ENCODE measurements around the gene KMT2D.
"Not testable (repeated sequence)": the region's sequence is repeated elsewhere in the genome, so short reads cannot be mapped to it uniquely, and the experiment has no call there.

Gene KMT2D

GRCh38 chr12:49064767-49065152 is 4.2 kb upstream of the KMT2D start:
- Histone ChIP-seq H3K27me3 (ENCODE audit: control insufficient read depth in 3 of 3, insufficient read depth in 3 of 3, low read depth in 1 of 3, low read length in 3 of 3) (peaks cover 0 to 7% (median 0%) of the 10 kb centered on the region in 3 experiments), H3K9ac (ENCODE audit: low read depth, low read length, poor library complexity) (peak overlapping the region; percentile 27), H2BK5ac (ENCODE audit: low read length) (no peak overlapping the region), H4K8ac (ENCODE audit: low read depth, low read length) (no peak overlapping the region), H3K4me1 (ENCODE audit: control insufficient read depth in 2 of 2, insufficient read depth in 1 of 2, low read depth in 1 of 2, low read length in 2 of 2) (peaks cover 7 to 11% of the 10 kb centered on the region in 2 donors), H3K14ac (ENCODE audit: low read length) (no peak overlapping the region), H3K23ac (ENCODE audit: low read depth, low read length, poor library complexity) (no peak overlapping the region), H2AK5ac (ENCODE audit: low read depth, low read length) (no peak overlapping the region), H3K36me3 (replicated peaks in 1 of 2; ENCODE audit: control insufficient read depth in 2 of 2, insufficient read depth in 2 of 2, low read length in 2 of 2) (peaks cover 0 to 3% of the 10 kb centered on the region in 2 donors), H3K4me3 (ENCODE audit: low read length in 2 of 2) (no peak overlapping the region), H3K79me1 (ENCODE audit: low read depth, low read length) (no peaks in the 10 kb centered on the region), H3K4me2 (ENCODE audit: insufficient read depth, low read length, poor library complexity, severe bottlenecking) (no peak overlapping the region), H3K9me3 (replicated peaks in 1 of 2; ENCODE audit: control insufficient read depth in 2 of 2, insufficient read depth in 1 of 2, low read depth in 1 of 2, low read length in 2 of 2) (no peaks in the 10 kb centered on the region), H3K4ac (ENCODE audit: low read length) (no peak overlapping the region), H2BK120ac (ENCODE audit: low read depth, low read length) (no peak overlapping the region), H4K91ac (ENCODE audit: low read depth, low read length, poor library complexity) (no peak overlapping the region), H2BK15ac (ENCODE audit: low read length) (no peak overlapping the region), H2AFZ (ENCODE audit: low read length) (no peak overlapping the region), H3K18ac (ENCODE audit: low read length) (no peak overlapping the region), H2BK12ac (ENCODE audit: low read length) (no peak overlapping the region), H3K27ac (replicated peaks; ENCODE audit: low read length) (no peak overlapping the region)
- WGBS, 2 donors (ENCODE audit: extremely low coverage in 2 of 2, insufficient read length in 2 of 2, insufficient replicate concordance in 1 of 2), result no CpG with 5 or more reads among the region's 5 CpGs
- no peak for DNase-seq (ENCODE audit: low spot score)

DNA sequence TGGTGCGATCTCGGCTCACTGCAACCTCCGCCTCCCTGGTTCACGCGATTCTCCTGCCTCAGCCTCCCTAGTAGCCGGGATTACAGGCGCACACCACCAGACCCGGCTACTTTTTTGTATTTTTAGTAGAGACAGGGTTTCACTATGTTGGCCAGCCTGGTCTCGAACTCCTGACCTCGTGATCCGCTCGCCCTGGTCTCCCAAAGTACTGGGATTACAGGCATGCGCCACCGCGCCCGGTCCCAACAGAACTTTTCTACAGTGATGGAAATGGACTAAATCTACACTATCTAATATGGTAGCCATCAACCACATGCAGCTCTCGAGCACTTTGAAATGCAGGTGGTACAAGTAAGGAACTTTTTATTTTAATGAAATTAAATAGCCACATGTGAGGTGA is 1.3 kb upstream of the KMT2D start:
- WGBS, 2 donors (ENCODE audit: extremely low coverage in 2 of 2, insufficient read length in 2 of 2, insufficient replicate concordance in 1 of 2), result no CpG with 5 or more reads among the region's 17 CpGs
- H4K8ac ChIP-seq (ENCODE audit: low read depth, low read length); DNase-seq (ENCODE audit: low spot score); H3K27me3 ChIP-seq (ENCODE audit: control insufficient read depth in 3 of 3, insufficient read depth in 3 of 3, low read depth in 1 of 3, low read length in 3 of 3); H2BK15ac ChIP-seq (ENCODE audit: low read length); H2BK12ac ChIP-seq (ENCODE audit: low read length); H3K4me2 ChIP-seq (ENCODE audit: insufficient read depth, low read length, poor library complexity, severe bottlenecking); H3K9me3 ChIP-seq (replicated peaks in 1 of 2; ENCODE audit: control insufficient read depth in 2 of 2, insufficient read depth in 1 of 2, low read depth in 1 of 2, low read length in 2 of 2); H3K9ac ChIP-seq (ENCODE audit: low read depth, low read length, poor library complexity); H3K23ac ChIP-seq (ENCODE audit: low read depth, low read length, poor library complexity); H3K4ac ChIP-seq (ENCODE audit: low read length); H2BK5ac ChIP-seq (ENCODE audit: low read length); H3K14ac ChIP-seq (ENCODE audit: low read length); H3K4me3 ChIP-seq (ENCODE audit: low read length in 2 of 2); H2BK120ac ChIP-seq (ENCODE audit: low read depth, low read length); H3K27ac ChIP-seq (replicated peaks; ENCODE audit: low read length); H2AK5ac ChIP-seq (ENCODE audit: low read depth, low read length); H4K91ac ChIP-seq (ENCODE audit: low read depth, low read length, poor library complexity); H3K18ac ChIP-seq (ENCODE audit: low read length): not testable (repeated sequence)
- peaks cover 0 to 14% of the 10 kb centered on the region in 2 donors for H3K36me3 ChIP-seq (replicated peaks in 1 of 2; ENCODE audit: control insufficient read depth in 2 of 2, insufficient read depth in 2 of 2, low read length in 2 of 2)
- H2AFZ ChIP-seq (ENCODE audit: low read length), result peak overlapping the region; percentile 99
- H3K4me1 ChIP-seq (ENCODE audit: control insufficient read depth in 2 of 2, insufficient read depth in 1 of 2, low read depth in 1 of 2, low read length in 2 of 2), result peaks cover 22 to 23% of the 10 kb centered on the region in 2 donors
- peaks cover 11% of the 10 kb centered on the region for H3K79me1 ChIP-seq (ENCODE audit: low read depth, low read length)

GRCh38 chr12:49061157-49061650 is 610 bp upstream of the KMT2D start:
- no peak overlapping the region for H2BK120ac ChIP-seq (ENCODE audit: low read depth, low read length)
- H3K9me3 ChIP-seq (replicated peaks in 1 of 2; ENCODE audit: control insufficient read depth in 2 of 2, insufficient read depth in 1 of 2, low read depth in 1 of 2, low read length in 2 of 2), result no peaks in the 10 kb centered on the region
- no CpG with 5 or more reads among the region's 16 CpGs for WGBS, 2 donors (ENCODE audit: extremely low coverage in 2 of 2, insufficient read length in 2 of 2, insufficient replicate concordance in 1 of 2)
- no peak overlapping the region for H2BK12ac ChIP-seq (ENCODE audit: low read length)
- H3K4me1 ChIP-seq (ENCODE audit: control insufficient read depth in 2 of 2, insufficient read depth in 1 of 2, low read depth in 1 of 2, low read length in 2 of 2), result peaks cover 26 to 31% of the 10 kb centered on the region in 2 donors
- DNase-seq (ENCODE audit: low spot score), result no peak
- H2BK15ac ChIP-seq (ENCODE audit: low read length), result no peak overlapping the region
- peak overlapping the region; percentile 75 for H3K23ac ChIP-seq (ENCODE audit: low read depth, low read length, poor library complexity)
- H2AFZ ChIP-seq (ENCODE audit: low read length), result peak overlapping the region; percentile 99
- H3K4me3 ChIP-seq (ENCODE audit: low read length in 2 of 2), result peak overlapping the region; percentile 80 to 98
- H3K79me1 ChIP-seq (ENCODE audit: low read depth, low read length), result peaks cover 11% of the 10 kb centered on the region
- no peak overlapping the region for H3K14ac ChIP-seq (ENCODE audit: low read length)
- H3K36me3 ChIP-seq (replicated peaks in 1 of 2; ENCODE audit: control insufficient read depth in 2 of 2, insufficient read depth in 2 of 2, low read length in 2 of 2), result peaks cover 0 to 21% of the 10 kb centered on the region in 2 donors
- H2AK5ac ChIP-seq (ENCODE audit: low read depth, low read length), result no peak overlapping the region
- H3K4ac ChIP-seq (ENCODE audit: low read length), result no peak overlapping the region
- no peak overlapping the region for H4K8ac ChIP-seq (ENCODE audit: low read depth, low read length)
- H3K18ac ChIP-seq (ENCODE audit: low read length), result peak overlapping the region; percentile 96
- H3K9ac ChIP-seq (ENCODE audit: low read depth, low read length, poor library complexity), result no peak overlapping the region
- H4K91ac ChIP-seq (ENCODE audit: low read depth, low read length, poor library complexity), result no peak overlapping the region
- peak overlapping the region; percentile 91 for H3K27ac ChIP-seq (replicated peaks; ENCODE audit: low read length)
- peak overlapping the region; percentile 97 for H2BK5ac ChIP-seq (ENCODE audit: low read length)
- H3K4me2 ChIP-seq (ENCODE audit: insufficient read depth, low read length, poor library complexity, severe bottlenecking), result peak overlapping the region; percentile 69
- H3K27me3 ChIP-seq (ENCODE audit: control insufficient read depth in 3 of 3, insufficient read depth in 3 of 3, low read depth in 1 of 3, low read length in 3 of 3), result no peaks in the 10 kb centered on the region

GRCh38 chr12:49059299-49060171 is 1.1 kb downstream of the KMT2D start:
- no peak overlapping the region for H3K4ac ChIP-seq (ENCODE audit: low read length)
- H3K36me3 ChIP-seq (replicated peaks in 1 of 2; ENCODE audit: control insufficient read depth in 2 of 2, insufficient read depth in 2 of 2, low read length in 2 of 2), result peaks cover 10 to 34% of the 10 kb centered on the region in 2 donors
- no peaks in the 10 kb centered on the region for H3K9me3 ChIP-seq (replicated peaks in 1 of 2; ENCODE audit: control insufficient read depth in 2 of 2, insufficient read depth in 1 of 2, low read depth in 1 of 2, low read length in 2 of 2)
- no peak overlapping the region for H2BK15ac ChIP-seq (ENCODE audit: low read length)
- peak overlapping the region; percentile 94 for H3K9ac ChIP-seq (ENCODE audit: low read depth, low read length, poor library complexity)
- H2BK12ac ChIP-seq (ENCODE audit: low read length), result no peak overlapping the region
- no peak overlapping the region for H4K8ac ChIP-seq (ENCODE audit: low read depth, low read length)
- peak overlapping the region; percentile 38 for H2AK5ac ChIP-seq (ENCODE audit: low read depth, low read length)
- peak overlapping the region; percentile 99 for H2AFZ ChIP-seq (ENCODE audit: low read length)
- peak overlapping the region; percentile 99 for H3K18ac ChIP-seq (ENCODE audit: low read length)
- peaks cover 17% of the 10 kb centered on the region for H3K79me1 ChIP-seq (ENCODE audit: low read depth, low read length)
- no peak overlapping the region for H4K91ac ChIP-seq (ENCODE audit: low read depth, low read length, poor library complexity)
- H3K4me2 ChIP-seq (ENCODE audit: insufficient read depth, low read length, poor library complexity, severe bottlenecking), result peak overlapping the region; percentile 95
- H3K4me1 ChIP-seq (ENCODE audit: control insufficient read depth in 2 of 2, insufficient read depth in 1 of 2, low read depth in 1 of 2, low read length in 2 of 2), result peaks cover 26 to 32% of the 10 kb centered on the region in 2 donors
- peak overlapping the region; percentile 61 for H3K14ac ChIP-seq (ENCODE audit: low read length)
- peak overlapping the region; percentile 97 for H2BK5ac ChIP-seq (ENCODE audit: low read length)
- H2BK120ac ChIP-seq (ENCODE audit: low read depth, low read length), result no peak overlapping the region
- H3K23ac ChIP-seq (ENCODE audit: low read depth, low read length, poor library complexity), result peak overlapping the region; percentile 86
- DNase-seq (ENCODE audit: low spot score), result no peak
- peak overlapping the region; percentile 91 for H3K27ac ChIP-seq (replicated peaks; ENCODE audit: low read length)
- H3K27me3 ChIP-seq (ENCODE audit: control insufficient read depth in 3 of 3, insufficient read depth in 3 of 3, low read depth in 1 of 3, low read length in 3 of 3), result no peaks in the 10 kb centered on the region
- WGBS, 2 donors (ENCODE audit: extremely low coverage in 2 of 2, insufficient read length in 2 of 2, insufficient replicate concordance in 1 of 2), result no CpG with 5 or more reads among the region's 70 CpGs
- H3K4me3 ChIP-seq (ENCODE audit: low read length in 2 of 2), result peak overlapping the region; percentile 80 to 98

Data from neuronal stem cell (in vitro differentiated cells).